ENCODE measurements around the gene TRIM8. TPM values are rescaled to one million over a fixed set of nuclear protein-coding genes. Genes with fewer than 3 reads are reported as not detected.

TRIM8 gene
- total and polyA plus RNA-seq, 9 donors: 48.5 to 120 (median 84.3) TPM

DNA sequence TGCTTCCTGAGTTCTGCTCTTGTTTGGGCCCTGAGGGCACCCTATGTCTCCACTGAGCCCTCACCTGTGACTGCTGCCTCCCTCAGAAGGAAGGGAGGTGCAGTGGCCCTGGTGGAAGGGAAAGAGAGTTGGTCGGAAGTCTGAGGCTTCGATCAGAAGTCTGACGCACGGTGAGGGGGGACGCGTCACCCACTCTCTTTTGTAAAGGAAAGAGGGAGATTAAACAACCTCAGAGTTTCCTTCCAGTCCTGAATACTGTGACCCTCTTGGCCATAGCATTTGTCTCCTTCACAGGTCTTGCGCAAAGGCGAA lies 31.4 kb upstream of the TRIM8 start:
- intact Hi-C loops (cut with DNase I): no loop called here
- TF ChIP-seq EP300 (IDR thresholded peaks at IDR 0.05): no peak
- no peak for TF ChIP-seq POLR2A (IDR thresholded peaks at IDR 0.05)
- TF ChIP-seq, protein P1, sequence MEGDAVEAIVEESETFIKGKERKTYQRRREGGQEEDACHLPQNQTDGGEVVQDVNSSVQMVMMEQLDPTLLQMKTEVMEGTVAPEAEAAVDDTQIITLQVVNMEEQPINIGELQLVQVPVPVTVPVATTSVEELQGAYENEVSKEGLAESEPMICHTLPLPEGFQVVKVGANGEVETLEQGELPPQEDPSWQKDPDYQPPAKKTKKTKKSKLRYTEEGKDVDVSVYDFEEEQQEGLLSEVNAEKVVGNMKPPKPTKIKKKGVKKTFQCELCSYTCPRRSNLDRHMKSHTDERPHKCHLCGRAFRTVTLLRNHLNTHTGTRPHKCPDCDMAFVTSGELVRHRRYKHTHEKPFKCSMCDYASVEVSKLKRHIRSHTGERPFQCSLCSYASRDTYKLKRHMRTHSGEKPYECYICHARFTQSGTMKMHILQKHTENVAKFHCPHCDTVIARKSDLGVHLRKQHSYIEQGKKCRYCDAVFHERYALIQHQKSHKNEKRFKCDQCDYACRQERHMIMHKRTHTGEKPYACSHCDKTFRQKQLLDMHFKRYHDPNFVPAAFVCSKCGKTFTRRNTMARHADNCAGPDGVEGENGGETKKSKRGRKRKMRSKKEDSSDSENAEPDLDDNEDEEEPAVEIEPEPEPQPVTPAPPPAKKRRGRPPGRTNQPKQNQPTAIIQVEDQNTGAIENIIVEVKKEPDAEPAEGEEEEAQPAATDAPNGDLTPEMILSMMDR (IDR thresholded peaks at IDR 0.05): no peak
- DNase-seq: peak in 1 of 5 donors; percentile 22
- Histone ChIP-seq H3K27me3 (no peaks in the 10 kb centered on the region), H3K9me3 (no peaks in the 10 kb centered on the region), H3K4me3 (no peak overlapping the region), H3K36me3 (no peaks in the 10 kb centered on the region), H3K4me1 (ENCODE audit: insufficient read depth) (no peaks in the 10 kb centered on the region), H3K27ac (no peak overlapping the region)
- WGBS, 3 donors: 89 to 92% (median 91%) methylated on average over 8 of the region's 8 CpGs

DNA sequence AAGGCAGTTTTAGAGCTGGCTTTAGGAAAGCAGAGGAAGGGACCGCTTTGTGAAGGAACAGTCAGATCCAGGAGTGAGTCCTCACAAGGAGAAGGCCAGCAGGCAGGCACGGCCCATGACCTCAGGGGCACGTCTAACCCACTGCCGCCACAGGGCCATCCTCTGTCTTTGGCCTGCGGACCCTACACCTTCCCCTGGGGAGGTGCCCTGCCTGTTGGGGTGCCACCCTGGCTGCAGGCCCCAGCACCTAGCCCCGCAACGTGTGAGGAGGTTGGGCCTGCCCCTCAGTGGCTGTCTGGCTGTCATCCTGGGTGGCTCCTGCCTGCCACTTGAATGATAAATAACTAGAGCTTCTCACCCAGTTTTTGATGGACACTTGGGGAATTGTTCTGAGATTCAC lies 31.0 kb upstream of the TRIM8 start:
- TF ChIP-seq POLR2A (IDR thresholded peaks at IDR 0.05) (no peak), EP300 (IDR thresholded peaks at IDR 0.05) (no peak)
- TF ChIP-seq, protein P1 (IDR thresholded peaks at IDR 0.05): no peak
- Histone ChIP-seq H3K36me3 (no peaks in the 10 kb centered on the region), H3K27me3 (no peaks in the 10 kb centered on the region), H3K4me1 (ENCODE audit: insufficient read depth) (no peaks in the 10 kb centered on the region), H3K27ac (no peak overlapping the region), H3K9me3 (no peaks in the 10 kb centered on the region), H3K4me3 (no peak overlapping the region)
- intact Hi-C loops (cut with DNase I): no loop called here
- peak in 1 of 5 donors; percentile 31 for DNase-seq
- 86 to 91% (median 88%) methylated on average over 7 of the region's 7 CpGs for WGBS, 3 donors

DNA sequence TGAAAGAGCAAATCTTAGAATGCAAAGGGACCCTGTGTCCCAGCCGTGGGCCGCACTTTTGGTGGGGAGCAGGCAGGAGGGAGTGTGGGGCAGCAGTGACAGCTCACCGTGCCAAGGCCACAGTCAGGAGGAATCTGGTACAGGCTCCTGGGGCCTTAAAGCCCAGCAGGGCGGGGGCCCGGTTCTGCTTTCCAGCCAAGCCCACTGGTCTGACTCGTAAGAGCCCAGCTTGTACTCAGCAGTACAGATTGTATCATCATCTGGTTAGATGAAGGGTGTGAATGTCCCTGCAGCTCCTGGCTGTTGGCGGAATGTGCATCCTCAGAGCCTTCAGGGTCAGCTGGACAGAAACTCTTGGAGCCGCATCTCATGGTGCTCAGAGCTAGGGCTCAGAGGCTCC lies 30.5 kb upstream of the TRIM8 start:
- DNase-seq: no peak
- no peaks in the 10 kb centered on the region for H3K27me3 ChIP-seq
- no peaks in the 10 kb centered on the region for H3K36me3 ChIP-seq
- H3K4me1 ChIP-seq (ENCODE audit: insufficient read depth): no peaks in the 10 kb centered on the region
- H3K9me3 ChIP-seq: no peaks in the 10 kb centered on the region
- TF ChIP-seq, protein P1 (IDR thresholded peaks at IDR 0.05): no peak
- TF ChIP-seq EP300 (IDR thresholded peaks at IDR 0.05) (no peak), POLR2A (IDR thresholded peaks at IDR 0.05) (no peak)
- H3K4me3 ChIP-seq: no peak overlapping the region
- WGBS, 3 donors: 74 to 89% (median 80%) methylated on average over 5 to 8 of the region's 8 CpGs
- intact Hi-C loops (cut with DNase I): no loop called here
- H3K27ac ChIP-seq: no peak overlapping the region

DNA sequence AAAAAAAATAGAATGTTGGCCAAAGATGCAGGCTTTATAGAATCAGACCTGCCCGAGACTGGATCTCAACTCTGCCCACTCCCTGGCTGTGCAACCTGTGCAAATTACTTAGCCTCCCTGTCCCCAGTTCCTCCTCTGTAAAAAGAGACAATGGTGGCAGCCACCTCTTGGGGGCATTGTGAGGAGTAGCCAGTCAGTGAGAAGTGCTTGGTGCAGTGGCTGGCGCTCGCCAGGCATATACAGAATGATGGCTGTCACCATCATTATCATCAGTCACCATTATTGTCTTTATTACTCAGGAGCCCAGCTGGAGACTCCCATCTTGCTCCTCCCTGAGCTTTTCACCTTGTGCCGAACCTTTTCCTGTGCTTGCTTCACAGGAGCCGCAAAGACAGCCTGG lies 29.4 kb upstream of the TRIM8 start:
- DNase-seq: no peak
- Histone ChIP-seq H3K4me3 (no peak overlapping the region), H3K36me3 (no peaks in the 10 kb centered on the region), H3K27me3 (no peaks in the 10 kb centered on the region), H3K27ac (no peak overlapping the region), H3K4me1 (ENCODE audit: insufficient read depth) (peaks cover 7% of the 10 kb centered on the region), H3K9me3 (no peaks in the 10 kb centered on the region)
- WGBS, 3 donors: 89 to 96% (median 94%) methylated on average over 5 of the region's 5 CpGs
- intact Hi-C loops (cut with DNase I): no loop called here
- TF ChIP-seq, protein P1 (IDR thresholded peaks at IDR 0.05): no peak
- TF ChIP-seq EP300 (IDR thresholded peaks at IDR 0.05): no peak
- TF ChIP-seq POLR2A (IDR thresholded peaks at IDR 0.05): no peak

DNA sequence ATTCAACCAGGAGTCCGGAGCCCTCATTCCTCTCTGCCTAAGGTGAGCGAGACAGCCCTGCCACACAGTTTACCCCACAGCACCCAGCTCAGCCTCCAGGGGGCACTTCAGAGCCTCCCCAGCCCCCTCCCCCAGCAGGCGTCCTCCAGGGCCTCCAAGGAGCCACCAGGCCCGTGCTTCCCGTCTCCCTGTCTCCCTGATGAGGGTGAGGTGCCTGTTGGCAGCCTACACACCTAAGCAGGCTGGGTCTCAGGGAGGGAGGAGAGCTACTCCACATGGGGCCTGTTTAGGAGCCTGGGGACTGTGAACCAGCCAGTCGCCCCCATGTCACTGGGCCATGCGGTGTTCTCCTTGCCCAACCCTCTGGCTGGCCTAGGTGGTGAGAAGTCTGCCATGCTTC lies 28.9 kb upstream of the TRIM8 start:
- TF ChIP-seq POLR2A (IDR thresholded peaks at IDR 0.05): no peak
- TF ChIP-seq EP300 (IDR thresholded peaks at IDR 0.05): no peak
- TF ChIP-seq, protein P1 (IDR thresholded peaks at IDR 0.05): no peak
- H3K4me3 ChIP-seq: no peak overlapping the region
- DNase-seq: no peak
- no peak overlapping the region for H3K27ac ChIP-seq
- H3K36me3 ChIP-seq: no peaks in the 10 kb centered on the region
- peaks cover 11% of the 10 kb centered on the region for H3K4me1 ChIP-seq (ENCODE audit: insufficient read depth)
- intact Hi-C loops (cut with DNase I): no loop called here
- no peaks in the 10 kb centered on the region for H3K27me3 ChIP-seq
- WGBS, 3 donors: 57 to 85% (median 76%) methylated on average over 7 of the region's 7 CpGs
- H3K9me3 ChIP-seq: no peaks in the 10 kb centered on the region

Data from ovary (tissue), 9 donors.